ENCODE measurements around the gene BSDC1.

Gene BSDC1

DNA sequence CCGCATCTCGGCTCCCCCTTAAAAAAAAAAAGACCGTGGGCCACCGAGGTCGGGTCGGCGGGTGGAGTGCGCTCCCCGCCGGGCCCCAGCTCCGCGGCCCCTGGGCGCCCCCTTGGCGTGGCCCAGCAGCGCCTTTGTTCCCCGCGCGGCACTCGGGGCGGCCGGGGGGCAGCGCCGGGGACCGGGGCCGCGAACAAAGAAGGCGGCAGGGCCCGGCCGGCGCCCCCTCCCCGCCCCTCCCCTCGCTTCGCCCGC is 58.8 kb downstream of the BSDC1 start:
- no peak for DNase-seq

DNA sequence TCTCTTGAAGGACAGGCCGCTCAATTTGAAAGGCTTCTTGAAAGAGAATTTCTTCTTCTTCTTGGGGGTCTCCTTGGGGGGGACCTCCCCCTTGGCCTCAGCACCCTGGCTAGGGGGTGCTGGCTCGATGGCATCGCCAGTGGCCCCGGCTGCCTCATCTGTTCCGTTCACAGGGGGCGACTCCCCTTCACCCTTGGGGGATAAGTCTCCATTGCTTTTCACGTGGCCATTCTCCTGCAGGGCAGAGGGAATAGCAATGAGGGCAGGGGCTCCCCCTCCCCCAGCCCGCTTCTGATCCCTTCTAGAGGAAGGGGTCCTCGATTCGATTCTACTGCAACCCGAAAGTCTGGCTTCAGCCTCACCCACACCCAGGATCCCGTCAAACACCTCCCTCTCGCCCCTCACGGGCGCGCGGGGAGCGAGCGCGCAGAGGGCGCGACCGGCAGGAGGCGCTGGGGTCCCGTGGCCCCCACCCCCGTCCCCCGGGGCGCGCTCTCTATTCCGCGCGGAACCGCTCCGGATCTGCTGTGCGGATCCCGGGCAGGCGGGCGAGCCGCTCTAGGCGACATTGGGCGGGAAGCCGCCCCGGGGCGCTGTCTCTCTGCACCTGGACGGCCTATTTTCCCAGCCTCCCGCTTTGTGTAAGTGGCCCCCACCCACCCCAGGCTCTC is 59.2 kb downstream of the BSDC1 start:
- no peak for DNase-seq

DNA sequence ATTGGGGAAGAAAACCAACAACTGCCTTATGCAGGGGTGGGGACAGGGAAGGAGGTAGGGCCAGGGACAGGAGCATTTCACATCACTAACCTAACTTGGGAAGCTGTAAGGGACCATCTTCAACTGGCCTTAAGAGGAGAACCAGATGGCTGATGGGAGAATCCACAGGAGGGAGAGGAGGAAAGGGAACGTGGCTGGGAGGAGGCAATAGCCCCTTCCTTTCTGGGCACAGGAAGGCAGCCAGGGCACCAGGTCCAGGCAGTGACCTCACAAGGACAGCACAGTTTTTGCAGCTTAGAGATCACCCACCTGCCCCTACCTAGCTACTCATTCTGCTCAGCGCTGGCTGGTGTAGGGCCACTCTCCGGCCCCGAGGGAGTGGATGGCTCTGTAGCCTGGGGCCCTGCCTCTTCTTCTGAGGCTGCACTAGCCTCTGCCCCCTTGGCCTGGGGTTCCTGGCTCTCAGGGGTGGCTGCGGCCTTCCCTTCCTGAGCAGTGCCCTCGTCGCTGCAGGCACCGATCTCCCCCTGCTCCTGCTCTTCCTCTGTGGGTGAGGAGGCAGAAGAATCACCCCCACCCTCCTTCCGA is 59.9 kb downstream of the BSDC1 start:
- no peak for DNase-seq

DNA sequence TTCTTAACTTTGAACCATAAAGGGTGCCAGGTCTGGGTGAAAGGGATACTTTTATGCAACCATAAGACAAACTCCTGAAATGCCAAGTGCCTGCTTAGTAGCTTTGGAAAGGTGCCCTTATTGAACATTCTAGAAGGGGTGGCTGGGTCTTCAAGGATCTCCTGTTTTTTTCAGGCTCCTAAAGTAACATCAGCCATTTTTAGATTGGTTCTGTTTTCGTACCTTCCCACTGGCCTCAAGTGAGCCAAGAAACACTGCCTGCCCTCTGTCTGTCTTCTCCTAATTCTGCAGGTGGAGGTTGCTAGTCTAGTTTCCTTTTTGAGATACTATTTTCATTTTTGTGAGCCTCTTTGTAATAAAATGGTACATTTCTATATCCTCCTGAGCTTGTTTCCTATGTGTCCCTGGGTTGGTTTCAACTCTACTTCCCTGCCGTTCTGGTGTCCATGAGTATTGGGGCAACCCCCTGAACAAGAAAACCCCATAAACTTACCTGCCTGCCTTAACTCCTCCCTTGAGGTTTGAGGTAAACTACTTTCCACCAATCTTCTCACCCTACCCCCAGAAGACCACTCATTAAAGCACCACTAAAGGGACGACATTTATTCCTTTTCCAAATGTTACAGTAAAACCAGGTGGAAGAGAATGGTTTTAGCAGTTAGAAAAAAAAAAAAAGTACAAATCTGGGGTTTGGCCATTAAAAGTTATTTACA is 60.8 kb downstream of the BSDC1 start:
- no peak for DNase-seq

DNA sequence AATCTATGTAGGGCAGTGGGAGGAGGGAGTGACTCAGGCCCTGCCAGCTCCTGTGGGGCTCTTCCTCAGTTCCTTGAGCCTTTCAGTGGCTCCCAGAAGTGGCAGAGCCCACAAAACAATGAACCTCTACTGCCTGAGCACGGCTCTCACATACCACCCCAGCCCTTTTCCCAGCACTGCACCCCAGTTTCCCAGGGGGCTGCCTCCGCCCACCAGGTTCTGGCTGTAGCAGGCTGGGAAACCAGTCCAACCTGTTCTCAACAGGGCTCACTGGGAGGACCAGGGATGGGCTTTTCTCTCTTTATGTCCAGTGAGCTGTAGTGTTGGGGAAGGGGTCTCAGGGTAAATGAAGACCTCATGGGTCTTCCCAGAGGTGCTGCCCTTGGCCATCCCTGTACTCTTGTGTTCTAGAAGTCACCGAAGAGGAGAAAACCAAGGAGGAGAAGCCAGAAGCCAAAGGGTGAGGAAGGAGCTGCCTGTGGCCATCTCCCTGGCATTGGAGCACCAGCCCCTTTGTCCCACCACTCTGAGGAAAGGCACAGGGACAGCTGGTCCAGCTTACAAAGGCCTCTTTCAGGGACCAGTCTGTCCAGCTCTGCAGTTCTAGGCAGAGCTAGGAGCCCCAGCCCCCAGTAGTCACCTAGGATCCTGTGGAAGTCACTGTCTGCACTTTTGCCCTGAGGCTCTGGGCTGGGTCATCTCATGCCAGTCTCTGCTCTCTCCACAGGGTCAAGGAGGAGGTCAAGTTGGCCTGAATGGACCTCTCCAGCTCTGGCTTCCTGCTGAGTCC is 61.8 kb downstream of the BSDC1 start:
- no peak for DNase-seq

DNA sequence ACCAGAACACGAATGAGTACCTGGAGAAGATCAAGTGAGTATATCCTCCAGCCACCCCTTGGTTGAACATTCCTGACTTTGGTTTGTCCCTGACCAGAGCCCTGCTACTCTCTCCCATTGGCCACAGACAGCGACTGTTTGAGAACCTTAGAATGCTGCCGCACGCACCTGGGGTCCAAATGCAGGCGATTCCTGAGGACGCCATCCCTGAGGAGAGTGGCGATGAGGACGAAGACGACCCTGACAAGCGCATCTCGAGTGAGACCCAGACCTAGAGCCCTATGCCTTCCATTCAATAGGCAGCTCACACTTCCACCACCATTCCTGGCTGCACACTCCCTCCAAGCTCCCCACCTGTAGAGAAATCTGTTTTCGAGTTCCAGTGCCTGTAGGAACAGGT is 62.7 kb downstream of the BSDC1 start:
- DNase-seq = no peak

DNA sequence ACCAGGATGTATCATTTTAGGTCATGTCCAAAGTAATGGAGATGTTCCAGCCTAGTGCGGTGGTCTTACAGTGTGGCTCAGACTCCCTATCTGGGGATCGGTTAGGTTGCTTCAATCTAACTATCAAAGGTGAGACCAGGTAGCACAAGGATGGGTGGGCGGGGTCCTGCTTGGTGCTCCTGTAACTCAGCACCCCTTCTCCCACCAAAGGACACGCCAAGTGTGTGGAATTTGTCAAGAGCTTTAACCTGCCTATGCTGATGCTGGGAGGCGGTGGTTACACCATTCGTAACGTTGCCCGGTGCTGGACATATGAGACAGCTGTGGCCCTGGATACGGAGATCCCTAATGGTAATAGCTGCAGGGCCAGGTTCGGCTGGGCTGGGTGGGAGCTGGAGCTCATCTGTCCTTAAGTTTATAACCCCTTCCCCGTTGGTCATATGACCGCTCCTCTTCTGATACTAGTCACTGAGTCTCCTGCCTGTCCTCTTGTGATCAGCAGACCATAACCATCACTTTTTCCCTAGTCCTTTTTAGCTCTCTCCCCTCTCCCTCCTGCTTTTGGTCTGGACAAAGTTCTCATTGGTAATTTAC is 63.6 kb downstream of the BSDC1 start:
- no peak for DNase-seq

DNA sequence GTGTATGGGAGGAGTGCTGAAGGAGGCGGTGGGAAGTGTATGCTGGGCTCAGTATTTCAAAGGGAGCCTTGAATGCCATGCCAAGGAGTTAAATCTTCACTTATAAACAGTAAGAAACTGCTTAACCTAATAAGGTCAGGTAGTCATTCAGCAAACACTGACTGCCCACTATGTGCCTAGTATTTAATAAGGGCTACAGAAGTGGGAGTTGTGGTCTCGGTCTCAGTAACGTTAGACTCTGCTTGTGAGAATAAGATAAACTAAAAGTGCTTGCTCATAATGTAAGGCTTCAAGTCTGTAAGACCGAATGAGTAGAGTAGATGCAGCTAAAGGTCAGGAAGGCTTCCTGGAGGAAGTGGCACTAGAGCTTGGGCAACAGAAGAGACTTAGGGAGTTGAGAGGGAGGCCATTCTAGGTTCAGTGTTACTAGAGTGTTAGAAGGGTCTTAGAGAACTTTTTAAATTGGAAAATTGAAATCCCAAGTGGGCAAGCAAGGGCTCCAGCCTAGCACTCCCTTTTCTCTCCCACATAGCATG is 64.2 kb downstream of the BSDC1 start:
- no peak for DNase-seq

DNA sequence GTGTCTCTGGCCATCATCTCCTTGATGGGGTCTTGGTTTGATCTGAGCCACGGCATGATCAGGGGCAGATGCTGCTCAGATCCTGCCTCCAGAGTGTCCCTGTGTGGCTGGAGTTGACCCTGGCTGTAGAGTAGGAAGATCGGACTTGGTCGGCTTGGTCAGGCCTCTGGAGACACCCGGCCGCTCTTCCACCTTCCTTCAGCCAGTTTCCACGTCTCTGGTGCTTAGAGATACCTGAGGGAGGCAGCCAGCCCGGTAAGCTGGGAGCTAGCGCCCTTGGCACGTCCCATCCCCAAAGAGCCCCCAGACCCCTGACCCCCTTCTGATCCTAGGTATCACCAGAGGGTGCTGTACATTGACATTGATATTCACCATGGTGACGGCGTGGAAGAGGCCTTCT is 67.0 kb downstream of the BSDC1 start:
- DNase-seq = no peak

DNA sequence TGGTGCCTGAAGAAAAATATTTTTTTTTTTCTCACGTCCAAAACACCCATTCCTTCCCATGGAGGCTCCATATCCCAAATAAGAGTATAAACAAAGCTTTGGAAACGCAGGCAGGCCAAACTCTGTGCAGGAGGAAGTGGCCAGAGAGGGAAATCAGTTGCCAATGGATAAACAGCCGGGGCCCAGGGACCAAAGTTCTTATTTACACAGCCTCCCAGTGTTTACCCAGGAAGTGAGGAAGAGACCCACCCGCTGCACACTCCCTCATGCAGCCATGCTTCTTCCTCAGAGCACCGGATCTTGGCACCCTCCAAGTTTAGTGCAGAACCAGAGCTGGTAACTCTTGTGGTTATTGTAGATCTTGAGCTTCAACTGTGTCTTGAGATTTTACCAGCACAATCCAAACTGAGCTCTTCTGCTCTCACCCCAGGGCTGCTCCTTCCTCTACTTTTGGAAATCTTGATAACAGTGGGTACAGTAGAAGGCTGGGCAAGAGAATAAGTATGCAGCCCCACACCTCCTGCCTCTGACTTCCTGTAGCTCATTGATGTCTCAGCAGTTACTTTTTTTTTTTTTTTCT is 72.4 kb downstream of the BSDC1 start:
- no peak for DNase-seq

DNA sequence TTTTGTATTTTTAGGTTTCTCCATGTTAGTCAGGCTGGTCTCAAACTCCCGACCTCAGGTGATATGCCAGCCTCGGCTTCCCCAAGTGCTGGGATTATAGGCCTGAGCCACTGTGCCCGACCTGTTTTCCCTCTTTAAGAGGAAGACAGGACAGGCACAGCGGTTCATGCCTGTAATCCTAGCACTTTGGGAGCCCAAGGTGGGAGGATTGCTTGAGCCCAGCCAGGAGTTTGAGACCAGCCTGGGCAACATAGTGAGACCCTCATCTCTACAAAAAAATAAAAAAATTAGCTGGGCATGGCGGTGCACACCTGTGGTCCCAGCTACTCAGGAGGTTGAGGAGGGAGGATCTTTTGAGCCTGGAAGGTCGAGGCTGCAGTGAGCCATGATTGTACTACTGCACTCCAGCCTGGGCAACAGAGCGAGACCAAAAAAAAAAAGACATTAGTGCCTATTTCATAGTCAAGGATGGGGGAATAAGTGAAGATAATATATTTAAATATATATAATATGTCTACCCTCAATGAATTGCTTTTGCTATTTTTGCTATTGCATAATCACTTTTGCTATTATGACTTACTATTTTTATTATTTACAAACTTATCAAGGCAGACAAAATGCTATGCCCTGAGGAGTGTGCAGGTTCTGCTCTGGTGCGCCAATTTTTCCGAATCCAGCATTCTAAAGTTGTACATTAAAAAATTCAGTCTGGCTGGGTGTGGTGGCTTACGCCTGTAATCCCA is 75.9 kb downstream of the BSDC1 start:
- no peak for DNase-seq

DNA sequence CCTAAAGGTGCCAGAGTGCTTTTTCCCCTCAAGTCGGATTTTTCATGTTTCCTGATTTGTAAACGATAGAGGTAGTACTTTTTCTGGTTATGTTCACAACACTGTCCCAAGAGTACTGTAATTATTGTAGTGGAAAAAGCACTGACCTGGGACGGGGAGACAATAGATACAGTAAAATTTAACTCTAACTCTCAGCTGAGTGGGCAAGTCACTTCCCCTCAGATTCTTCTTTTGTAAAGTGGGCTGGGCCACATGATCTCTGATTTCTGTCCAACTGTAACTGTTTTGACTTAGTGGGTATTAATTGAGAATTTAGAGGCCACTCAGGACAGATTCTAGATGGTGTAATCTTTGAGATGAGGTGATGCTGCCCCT is 77.4 kb downstream of the BSDC1 start:
- no peak for DNase-seq
